Liver (tissue), 3 donors: ENCODE results near the gene MICAL1.

ENCODE experiments used
- CTCF ChIP-seq: fragments of 150-350 bp; IDR thresholded peaks from 2 replicates; pipeline ENCODE4 v1.5.1; 2017; ENCODE audit warnings: improper control_type of control experiment, low read depth, low read length; ENCODE audit not compliant: missing input control
- JUND ChIP-seq, 2 donors: IDR thresholded peaks; 2 replicates each; pipeline ENCODE4 v1.6.1; 2016; ENCODE audit warnings: antibody characterized with exemption in 2 of 2
- MAX ChIP-seq: IDR thresholded peaks from 2 replicates; pipeline ENCODE4 v1.6.1; 2016; ENCODE audit warnings: antibody characterized with exemption
- RAD21 ChIP-seq, 2 donors: IDR thresholded peaks; 2 replicates each; pipeline ENCODE4 v1.6.1; 2016; ENCODE audit warnings: antibody characterized with exemption in 2 of 2, mild to moderate bottlenecking in 2 of 2
- REST ChIP-seq: IDR thresholded peaks from 2 replicates; pipeline ENCODE4 v1.6.1; 2016; ENCODE audit warnings: antibody characterized with exemption, mild to moderate bottlenecking
- YY1 ChIP-seq: IDR thresholded peaks from 2 replicates; pipeline ENCODE4 v1.6.1; 2016; ENCODE audit warnings: antibody characterized with exemption, mild to moderate bottlenecking
- donor health status: healthy.
- donor health status: healthy.

GRCh38 chr6:109503327-109504224 lies 48.0 kb upstream of the MICAL1 start:
- TF ChIP-seq CTCF (no peak), YY1 (peak; percentile 53), MAX (no peak), RAD21 (IDR thresholded peaks at IDR 0.05) (peak; percentile 5 to 31), JUND (IDR thresholded peaks at IDR 0.05) (peak in 1 of 2 donors; percentile 46), REST (no peak)
